Left kidney (tissue), 2 donors: ENCODE results near the gene C11orf98. TPM values are rescaled to one million over a fixed set of nuclear protein-coding genes. Genes with fewer than 3 reads are reported as not detected.
"Not testable (repeated sequence)": the region's sequence is repeated elsewhere in the genome, so short reads cannot be mapped to it uniquely, and the experiment has no call there.

Source experiments
- DNase-seq: peaks from one replicate; pipeline ENCODE4 v3.0.0-alpha.2; 2013
- polyA plus RNA-seq: library from polyadenylated mRNA; unstranded; fragments of 120-200 nt; gene quantifications from one replicate; pipeline ENCODE4 v1.2.1, GENCODE V29; 2013; ENCODE audit not compliant: insufficient read length

Gene C11orf98
- polyA plus RNA-seq, 1 donor, result 59.0 TPM

DNA sequence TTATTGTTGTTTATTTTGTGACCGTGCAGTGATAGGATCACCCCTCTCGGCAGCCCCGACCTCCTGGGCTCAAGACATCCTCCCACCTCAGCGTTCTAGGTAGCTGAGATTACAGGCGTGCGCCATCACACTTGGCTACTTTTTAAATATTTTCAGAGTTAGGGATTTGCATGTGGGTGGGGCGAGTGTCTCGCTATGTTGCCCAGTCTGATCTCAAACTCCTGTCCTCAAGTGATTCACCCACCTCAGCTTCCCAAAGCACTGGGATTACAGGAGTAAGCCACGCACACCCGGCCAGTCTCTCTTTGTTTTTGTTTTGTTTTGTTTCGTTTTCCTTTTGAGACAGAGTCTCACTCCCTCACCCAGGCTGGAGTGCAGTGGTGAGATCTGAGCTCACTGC, 10.7 kb downstream of the C11orf98 start:
- DNase-seq, result no peak

DNA sequence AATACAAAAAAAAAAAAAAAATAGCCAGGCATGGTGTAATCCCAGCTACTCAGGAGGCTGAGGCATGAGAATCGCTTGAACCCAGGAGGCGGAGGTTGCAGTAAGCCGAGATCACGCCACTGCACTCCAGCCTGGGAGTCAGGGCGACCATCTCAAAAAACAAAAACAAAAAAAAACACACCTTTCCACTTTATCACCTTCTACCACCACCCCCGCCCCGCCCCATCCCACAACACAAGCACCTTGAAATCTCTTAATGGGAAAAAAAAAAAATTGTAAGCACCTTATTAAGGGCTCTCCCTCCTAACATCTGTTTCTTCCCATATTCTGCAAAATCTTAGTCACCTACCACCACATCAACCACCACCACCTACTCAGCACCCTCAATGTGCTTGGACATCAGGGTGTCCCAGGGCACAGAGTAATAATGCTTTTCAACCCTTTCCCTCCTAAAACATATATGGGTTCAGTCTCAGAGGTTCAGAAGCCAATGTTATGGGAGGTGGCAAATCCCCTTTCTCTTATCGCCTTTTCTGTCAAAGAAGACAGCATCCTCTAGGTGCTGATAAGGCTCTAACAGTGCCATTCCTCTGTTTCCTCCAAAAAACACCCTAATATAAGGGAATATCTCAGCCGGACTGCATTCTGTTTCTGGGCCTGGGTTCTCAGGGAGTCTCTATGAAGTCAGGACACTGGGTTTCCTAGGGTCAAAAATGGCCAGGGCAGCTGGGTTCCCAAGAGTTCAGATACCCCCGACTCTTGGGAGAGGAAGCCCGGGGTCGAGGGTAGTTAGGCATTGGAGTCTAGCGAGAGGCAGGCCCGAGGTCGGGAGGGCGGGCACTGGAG, 12.6 kb downstream of the C11orf98 start:
- DNase-seq, result no peak

DNA sequence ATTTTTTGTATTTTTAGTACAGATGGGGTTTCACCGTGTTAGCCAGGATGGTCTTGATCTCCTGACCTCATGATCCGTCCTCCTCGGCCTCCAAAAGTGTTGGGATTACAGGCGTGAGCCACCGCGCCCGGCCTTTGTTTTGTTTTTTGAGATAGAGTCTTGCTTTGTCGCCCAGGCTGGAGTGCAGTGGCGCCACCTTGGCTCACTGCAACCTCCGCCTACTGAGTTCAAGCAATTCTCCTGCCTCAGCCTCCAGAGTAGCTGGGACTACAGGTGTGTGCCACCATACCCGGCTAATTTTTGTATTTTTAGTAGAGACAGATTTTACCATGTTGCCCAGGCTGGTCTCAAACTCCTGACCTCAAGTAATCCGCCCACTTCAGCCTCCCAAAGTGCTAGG, 14.7 kb downstream of the C11orf98 start:
- DNase-seq, result not testable (repeated sequence)

DNA sequence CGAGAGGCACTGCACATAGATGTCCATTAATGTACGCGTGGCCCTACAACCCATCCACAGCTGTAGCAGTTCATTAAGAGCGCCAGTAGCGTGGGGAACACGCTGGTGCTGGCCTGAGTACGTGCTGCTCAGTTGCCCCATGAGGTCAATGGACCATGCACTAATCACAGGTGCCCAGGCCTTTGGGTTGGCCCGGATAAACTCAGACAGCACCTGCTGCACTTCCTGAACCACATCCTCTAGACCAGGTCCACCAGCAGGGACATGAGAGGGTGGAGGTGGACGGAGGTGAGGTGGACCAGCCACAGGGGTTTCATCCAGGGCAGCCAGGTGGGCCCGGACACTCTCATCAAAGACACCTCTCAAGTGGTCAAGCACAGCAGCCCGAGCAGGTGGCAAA, 15.5 kb downstream of the C11orf98 start:
- no peak for DNase-seq

DNA sequence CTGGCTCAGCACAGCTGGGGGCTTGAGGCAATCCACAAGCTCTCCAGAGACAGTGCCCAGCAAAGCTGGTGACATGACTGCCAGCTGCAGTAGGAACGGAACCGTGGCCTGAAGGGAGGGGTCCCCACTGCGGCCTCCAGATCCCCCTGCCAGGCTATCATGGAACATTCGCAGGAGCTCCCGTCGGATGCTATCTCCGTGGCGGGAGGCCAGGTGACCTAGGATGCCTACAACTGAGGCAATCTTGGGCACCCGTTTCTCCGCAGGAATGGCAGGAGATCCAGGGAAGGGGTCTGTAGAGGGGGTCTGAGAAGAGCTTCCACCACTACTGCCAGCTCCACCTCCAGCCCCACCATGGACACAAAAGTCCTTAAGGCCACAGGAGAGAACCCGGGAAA, 16.0 kb downstream of the C11orf98 start:
- no peak for DNase-seq

DNA sequence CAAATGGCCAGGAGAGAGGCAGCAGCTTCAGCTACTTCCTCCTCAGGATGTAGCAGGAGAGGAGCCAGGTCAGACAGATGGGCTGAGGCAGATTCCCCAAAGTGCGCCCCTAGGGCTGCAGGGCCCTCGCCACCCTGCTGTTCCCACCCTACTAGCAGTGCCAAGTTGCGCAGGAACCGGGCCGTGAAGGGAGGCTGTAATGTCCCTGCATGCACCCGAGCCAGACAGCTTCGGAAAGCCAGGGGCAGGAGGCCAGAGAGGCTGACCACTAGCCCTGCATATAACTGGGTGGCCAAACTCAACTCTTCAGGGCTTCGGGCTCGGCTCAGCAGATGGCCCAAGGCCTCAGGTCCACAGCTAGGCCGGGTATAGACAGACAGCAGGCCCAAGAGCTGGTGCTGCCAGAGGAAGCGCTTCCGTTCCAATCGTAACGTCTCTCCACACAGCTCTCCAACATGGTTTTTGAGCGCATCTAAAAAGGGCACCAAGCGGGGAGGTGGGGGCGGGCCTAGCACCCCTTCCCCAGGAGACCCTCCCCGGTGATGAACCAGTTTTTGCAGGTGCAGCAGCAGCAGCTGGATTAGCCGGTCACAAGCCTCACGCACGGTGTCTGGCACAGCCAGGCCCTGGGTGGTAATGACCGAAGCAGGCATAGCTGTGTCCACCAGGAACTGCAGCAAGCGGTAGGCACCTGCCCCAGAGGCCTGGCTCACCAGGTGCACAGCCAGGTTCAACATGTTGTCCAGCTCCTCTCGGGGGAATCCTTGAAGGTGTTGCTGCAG, 16.6 kb downstream of the C11orf98 start:
- DNase-seq, result no peak

DNA sequence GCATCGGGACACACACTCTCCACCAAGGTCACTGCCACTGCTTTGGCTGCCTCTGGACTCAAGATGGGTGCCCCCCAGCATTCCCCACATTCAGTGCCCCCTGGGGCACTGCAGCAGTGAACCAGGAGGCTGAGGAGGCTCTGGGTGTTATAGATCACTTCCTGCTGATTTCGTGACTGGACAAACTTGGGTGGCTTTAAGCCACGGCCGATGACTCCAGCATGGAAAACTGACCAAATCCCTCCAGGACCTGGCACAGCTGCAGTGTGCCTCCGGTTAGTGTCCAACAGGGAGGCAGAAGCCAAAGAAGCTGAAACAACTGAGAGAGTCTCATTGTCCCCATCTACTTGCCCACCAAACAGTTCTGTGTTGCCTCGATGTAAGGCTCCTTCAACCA, 17.4 kb downstream of the C11orf98 start:
- DNase-seq, result no peak

DNA sequence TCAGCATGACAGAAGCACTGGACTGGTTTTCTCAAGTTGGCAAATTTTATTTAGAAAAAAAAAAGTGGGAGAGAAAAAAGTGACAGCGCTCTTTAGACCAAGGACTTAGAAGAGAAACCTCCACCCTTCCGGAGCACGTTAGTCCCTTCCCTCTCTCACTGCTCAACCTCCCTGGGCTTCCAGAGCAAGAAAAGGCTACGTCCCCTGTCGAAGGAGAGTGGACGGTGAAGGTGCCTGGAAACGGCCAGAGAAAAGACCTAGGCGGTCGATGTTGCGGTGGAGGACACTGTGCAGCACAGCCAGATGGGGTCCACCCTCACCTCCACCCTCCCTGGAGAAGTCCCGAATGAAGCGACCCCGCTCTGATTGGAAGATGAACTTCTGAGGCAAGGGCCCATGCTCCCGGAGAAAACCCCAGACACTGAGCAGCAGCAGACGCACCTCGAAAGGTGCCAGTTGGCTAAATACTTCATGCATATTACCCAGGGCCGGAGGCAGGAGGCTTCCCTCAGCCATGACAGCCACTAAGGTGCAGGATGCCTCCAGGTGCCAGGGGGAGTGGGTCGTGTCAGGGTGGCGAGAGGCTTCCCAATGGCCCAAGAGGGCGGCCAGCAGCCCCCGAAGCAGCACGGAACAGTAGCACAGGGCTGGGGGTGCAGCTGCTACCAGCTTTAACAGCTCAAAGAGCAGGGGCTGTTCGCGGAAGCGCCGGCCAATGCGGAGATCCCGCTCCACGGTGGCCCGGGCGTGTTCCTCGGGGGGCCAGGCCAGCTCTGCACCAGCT, 18.0 kb downstream of the C11orf98 start:
- DNase-seq, result no peak

DNA sequence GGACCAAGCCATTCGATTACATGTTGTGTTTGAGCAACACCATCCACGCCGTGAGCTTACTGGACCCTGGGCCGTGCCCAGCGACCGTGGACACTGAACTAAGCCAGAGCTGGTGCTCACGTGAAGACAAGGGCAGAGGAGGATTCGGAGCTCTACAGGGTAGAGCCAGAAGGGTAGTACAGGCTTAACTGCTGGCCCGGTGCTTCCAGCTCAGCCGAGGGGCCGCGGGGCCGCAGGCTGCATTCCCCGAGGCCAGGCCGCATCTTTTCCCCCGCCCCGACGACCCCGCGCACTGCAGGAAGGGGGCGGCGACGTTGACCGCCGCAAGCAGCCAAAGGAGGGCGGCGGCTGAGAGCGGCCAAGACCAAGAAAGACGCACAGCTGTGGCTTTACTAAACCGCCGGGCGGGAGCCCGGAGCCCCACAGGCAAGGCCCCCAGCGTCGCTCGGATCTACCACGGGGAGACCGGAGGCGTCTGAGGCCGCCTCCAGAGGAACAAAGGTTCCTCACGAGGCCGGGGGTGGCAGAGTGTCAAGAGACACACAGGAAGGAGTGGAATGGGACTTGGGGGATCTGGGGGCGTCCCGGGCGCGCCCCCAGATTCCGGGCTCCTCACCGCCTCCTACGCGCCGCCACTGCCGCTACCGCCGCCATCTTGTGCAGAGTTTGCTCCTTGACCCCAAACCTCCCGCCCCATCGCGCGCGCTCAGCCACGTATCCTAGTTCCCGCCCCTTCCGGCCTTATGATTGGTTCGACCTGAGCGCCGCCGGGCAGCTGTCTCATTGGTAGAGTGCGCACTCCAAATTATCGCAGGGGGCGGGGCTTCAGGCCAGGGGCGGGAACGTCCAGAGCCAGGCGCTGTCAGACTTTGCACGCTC, 18.8 kb downstream of the C11orf98 start, which contains the start of gene GANAB:
TSS of gene GANAB (minus strand) at position 668 of the 879 bp plus-strand sequence. CDS start at position 654, 14 bp downstream.
- peak; percentile 99 for DNase-seq

DNA sequence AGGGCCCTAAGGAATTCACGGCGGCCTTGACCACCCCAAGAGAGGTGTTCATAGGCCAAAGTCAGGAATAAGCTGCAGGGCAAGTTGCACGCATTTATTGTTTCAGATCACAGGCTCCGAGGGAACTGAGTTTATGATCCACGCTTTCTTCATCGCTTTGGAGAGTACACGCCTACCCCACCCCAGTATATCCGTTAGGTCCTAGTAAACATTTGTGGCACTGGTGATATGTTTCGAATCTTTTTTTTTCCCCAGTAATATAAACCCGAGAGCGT, 19.4 kb downstream of the C11orf98 start:
- DNase-seq, result no peak

DNA sequence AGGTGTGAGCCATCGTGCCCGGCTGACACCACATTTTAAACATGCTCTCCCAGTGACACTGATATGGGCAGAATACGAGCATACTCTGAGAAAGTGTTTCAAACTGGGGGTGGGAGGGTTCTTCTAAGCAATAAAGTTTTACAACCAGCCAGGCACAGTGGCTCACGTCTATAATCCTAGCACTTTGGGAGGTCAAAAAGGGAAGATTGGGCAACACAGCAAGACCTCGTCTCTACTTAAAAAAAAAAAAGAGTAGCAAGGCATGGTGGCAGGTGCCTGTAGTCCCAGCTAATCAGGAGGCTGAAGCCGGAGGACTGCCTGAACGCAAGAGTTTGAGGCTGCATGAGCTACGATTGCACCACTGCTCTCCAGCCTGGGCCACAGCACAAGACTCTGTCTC, 20.8 kb downstream of the C11orf98 start:
- DNase-seq, result no peak

DNA sequence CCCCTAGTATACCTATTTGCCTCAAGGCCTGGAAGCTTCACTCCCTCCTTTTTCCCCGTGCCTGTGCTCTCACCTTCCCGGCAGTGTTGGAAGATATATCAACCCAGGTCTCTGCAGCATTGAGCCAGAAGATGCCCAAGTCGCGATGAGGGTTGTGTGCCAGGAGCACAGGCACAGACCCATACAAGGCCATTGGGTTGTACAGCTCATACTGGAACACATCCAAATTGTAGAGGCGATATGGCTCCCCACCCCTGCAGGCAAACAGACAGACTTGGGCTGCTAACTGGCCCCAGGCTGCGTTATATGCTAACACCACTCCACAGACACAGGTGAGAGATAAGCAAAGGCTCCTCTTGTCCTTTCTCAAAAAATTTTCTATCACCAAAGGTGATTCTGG, 32.5 kb downstream of the C11orf98 start:
- DNase-seq, result no peak

DNA sequence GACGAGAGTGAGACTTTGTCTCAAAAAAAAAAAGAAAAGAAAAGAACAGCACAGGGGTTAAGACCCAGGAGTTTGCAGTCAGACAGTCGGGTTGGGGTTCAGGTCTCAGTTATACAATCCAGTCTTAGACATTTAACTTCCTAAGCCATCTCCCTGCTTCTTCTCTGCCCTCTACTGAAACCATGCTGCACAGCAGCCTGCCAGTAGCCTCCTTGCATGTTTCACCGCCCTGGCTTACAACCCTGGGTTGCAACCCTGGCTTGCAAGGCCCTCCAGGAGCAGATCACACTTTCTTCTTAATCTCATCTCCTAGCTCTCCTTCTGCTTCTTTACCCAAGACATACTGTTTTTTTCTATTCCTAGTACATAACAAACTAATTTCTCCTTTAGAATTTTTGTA, 37.3 kb downstream of the C11orf98 start:
- DNase-seq, result no peak

DNA sequence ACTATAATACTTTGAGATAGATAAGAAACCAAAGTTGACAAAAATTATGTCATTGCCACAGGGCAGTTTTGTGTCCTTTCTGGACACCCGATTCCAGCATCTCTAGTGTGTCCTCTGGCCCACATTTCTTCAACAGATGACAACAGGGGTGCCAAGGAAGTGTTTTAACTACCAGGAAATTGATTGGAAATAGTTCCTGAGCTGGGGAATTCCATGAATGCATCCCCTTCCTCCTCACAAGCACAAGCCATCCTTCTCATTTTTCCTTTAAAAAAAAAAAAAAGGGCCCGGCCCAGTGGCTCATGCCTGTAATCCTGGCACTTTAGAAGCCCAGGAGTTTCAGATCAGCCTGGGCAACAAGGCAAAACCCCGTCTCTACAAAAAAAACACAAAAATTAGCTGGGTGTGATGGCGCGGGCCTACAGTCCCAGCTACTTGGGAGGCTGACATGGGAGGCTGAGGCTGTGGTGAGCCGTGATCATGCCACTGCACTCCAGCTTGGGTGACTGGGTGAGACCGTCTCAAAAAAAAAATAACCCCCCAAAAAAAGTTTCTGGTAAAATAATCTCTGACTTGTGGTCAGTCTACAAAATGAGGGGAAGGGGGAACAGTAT, 42.4 kb downstream of the C11orf98 start:
- no peak for DNase-seq

DNA sequence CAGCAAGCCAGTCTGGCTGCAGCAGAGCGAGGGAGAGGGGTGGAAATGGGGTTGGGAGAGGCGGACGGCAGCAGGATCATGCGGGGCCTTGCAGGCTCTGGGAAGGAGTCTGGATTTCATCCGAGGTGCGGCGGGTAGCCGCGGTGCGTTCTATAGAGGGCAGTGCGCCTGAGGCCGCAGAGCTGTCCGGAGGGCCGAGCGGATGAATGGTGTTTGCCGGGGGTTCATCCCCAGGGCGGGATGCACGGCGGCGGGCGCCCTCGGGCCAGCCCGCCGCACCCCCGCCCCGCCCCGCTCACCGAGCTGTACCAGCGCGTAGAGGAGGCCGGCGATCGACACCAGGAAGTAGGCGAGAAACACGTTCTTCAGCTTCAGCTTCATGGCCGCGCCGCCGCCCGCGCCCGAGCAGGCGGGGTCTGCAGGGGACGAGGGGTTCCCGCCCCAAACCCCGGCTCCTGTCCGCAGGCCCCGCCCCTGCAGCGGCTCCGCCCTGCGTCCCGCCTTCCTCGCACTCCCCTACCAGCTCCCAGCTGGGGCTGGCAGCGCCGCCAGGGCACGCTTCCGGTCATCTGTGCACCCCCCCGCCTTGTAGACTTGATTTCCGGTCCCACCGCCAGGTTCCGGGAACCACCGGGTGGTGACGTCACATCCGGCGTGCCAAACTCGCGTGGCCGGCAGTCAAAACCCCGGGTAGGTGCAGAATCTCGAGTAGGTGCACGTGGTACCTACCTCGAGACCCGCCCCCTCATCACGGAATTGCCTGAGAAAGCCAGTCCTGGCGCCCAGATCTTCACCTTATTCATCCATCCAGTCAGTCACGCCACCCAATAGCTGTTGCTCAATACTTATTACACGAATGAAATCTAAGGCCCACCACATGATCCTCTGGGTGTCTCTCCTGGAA, 43.2 kb downstream of the C11orf98 start, which contains the start of gene B3GAT3:
TSS of gene B3GAT3 (minus strand) at position 420 of the 904 bp plus-strand sequence. CDS start at position 381, 39 bp downstream.
- peak; percentile 93 for DNase-seq

DNA sequence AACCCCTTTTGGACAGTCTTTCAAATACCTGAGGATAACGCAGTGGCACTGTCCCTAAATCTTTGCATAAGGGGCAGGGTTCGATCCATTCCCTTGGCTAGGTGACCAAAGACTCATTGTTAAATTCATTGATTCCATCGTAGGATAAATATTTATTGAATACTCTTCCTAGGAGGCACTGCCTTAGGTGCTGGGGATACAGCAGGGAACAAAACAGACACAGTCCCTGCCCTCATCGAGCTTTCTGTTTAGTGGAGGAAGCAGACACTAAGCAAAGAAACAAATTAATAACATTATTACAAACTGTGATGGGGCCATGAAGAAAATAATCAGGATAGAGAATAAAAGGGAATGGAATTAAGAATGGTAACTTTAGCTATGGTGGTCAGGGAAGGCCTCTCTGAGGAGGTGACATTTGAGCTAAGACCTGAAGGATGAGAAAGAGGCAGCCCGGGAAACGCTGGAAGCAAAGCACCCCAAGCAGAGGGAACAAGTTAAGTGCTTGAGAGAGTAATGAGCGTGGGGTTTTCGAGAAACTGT, 43.9 kb downstream of the C11orf98 start:
- DNase-seq, result no peak

DNA sequence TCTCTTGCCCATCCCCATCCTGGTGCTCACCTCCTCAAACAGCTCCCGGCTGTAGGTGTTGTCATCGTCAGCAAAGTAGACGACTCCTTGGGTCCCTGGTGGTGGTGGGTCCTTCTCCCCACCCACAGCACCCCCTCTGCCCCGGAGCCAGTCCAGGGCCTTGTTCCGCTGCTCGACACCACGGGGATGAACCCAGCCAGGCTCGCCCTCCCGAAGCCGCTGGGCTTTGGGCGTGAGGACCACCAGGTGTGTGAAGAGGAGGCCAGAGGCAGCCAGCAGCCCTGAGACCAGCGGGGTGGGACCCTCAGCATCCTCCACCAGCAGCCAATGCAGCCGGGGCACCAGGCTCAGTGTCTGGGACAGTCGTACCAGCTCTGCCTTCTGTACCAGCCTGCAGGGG, 48.1 kb downstream of the C11orf98 start:
- DNase-seq, result not testable (repeated sequence)

DNA sequence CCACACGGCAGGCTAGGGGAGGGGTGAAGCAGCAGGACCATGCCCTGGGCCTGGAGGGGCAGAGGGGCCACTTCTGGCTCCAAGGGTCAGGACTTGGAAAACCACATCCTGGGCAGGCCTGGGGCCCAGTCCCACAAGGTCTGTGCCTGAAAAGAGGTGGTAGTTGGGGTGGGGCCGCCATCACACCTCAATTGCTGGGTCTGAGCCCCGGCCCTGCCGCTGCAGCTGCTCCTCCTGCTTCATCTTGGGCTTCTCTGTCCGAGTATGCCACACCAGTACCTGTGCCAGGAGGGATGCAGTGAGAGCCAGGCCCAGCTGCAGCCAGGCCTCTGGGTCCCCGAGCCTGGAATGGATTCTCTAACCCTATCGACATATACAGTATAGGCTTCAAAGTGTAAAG, 49.5 kb downstream of the C11orf98 start:
- DNase-seq, result no peak

DNA sequence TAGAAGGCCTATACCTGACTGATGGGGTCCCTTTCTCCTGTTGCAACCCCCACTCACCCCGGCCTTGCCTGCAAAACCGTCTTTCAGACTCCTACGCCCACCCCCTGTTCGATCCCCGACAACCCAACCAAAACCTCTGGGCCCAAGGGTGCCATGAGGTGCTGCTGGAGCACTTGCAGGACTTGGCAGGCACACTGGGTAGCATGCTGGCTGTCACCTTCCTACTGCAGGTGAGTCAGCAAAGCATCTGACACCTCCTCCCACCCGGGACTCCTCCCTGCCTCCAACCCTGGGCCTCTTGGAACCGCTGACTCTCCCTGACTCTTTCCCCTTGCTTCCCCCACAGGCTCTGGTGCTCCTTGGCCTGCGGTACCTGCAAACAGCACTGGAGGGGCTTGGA, 50.7 kb downstream of the C11orf98 start:
- no peak for DNase-seq

DNA sequence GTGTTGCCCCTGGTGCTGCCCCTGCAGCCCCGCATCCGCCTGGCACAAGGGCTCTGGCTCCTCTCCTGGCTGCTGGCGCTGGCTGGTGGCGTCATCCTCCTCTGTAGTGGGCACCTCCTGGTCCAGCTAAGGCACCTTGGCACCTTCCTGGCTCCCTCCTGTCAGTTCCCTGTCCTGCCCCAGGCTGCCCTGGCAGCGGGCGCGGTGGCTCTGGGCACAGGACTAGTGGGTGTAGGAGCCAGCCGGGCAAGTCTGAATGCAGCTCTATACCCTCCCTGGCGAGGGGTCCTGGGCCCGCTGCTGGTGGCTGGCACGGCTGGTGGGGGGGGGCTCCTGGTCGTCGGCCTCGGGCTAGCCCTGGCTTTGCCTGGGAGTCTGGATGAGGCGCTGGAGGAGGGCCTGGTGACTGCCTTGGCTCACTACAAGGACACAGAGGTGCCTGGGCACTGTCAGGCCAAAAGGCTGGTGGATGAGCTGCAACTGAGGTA, 51.7 kb downstream of the C11orf98 start:
- DNase-seq, result no peak
